SHP77 (cell line): ENCODE results near the gene MLPH.

ENCODE experiments used
- DNase-seq, 2 experiments: peaks; one replicate each; lab custom pipeline; 2025; lab: John Stamatoyannopoulos, UW

The MLPH gene

DNA sequence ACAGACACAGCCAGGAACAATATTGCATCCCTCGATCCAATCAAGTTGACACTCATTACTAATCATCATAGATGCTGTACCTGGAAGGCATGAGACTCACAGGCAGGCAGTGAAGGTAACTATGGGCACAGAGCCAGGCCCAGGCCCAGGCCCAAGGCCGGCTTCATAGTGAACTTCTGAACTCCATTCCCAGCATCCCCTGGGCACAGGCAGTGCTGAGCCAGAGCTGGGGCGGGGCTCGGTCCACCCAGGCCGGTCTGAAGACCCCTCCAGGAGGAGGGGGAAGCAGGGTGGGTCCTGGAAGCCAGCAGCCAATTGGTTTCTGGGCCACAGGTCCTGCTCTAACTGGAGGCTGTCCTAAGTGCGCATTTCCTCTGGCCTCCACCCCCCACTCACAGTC, 37.6 kb downstream of the MLPH start:
- DNase-seq = no peak

DNA sequence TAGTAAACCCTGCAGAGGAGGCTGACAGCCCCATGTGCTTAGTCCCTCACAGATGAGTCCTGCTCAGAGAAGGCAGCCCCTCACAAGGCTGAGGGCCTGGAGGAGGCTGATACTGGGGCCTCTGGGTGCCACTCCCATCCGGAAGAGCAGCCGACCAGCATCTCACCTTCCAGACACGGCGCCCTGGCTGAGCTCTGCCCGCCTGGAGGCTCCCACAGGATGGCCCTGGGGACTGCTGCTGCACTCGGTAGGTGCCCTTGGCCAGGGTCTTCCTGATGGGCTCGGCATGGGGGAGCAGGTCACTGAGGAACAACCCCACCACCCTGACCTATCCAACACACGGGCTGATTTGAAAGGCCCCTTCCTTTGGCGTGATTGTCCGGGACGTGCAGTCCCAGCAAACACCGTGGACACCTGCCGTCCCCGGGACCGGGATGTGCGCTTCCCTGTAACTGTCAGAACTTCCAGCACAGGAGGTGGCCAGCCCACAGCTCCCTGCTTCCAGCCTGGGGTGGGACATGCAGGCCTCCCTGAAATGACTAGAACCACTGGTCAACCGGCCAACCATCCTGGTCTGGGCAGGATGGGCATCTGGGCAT, 38.6 kb downstream of the MLPH start:
- DNase-seq = no peak

DNA sequence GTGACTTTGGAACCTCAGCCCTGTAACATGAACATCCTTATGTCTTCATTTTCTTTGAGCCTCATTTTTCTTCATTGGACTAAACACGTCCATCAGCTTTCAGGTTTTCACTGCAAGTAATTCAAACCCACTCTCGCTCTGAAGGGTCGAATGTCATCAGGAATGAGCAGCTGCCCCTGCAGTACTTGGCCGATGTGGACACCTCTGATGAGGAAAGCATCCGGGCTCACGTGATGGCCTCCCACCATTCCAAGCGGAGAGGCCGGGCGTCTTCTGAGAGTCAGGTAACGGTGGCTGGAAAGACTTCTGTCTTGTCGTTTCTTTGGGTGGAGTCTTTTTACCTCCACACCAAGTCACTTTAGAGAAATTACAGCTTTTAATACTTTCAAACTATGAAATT, 40.2 kb downstream of the MLPH start:
- DNase-seq = no peak

DNA sequence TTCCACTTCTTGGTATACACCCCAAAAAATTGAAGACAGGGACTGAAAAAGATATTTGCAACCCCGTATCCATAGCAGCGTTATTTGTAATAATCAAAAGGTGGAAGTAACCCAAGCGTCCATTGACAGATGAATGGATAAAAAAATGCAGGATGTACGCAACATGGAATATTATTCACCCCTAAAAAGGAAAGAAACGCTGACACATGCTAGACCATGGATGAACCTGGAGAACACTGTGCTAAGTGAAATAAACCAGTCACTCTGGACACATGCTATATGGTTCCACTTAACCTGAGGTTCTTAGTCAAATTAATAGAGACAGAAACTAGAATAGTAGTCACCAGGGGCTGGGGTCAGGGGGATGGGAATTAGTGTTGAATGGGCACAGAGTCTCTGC, 40.7 kb downstream of the MLPH start:
- DNase-seq = no peak

DNA sequence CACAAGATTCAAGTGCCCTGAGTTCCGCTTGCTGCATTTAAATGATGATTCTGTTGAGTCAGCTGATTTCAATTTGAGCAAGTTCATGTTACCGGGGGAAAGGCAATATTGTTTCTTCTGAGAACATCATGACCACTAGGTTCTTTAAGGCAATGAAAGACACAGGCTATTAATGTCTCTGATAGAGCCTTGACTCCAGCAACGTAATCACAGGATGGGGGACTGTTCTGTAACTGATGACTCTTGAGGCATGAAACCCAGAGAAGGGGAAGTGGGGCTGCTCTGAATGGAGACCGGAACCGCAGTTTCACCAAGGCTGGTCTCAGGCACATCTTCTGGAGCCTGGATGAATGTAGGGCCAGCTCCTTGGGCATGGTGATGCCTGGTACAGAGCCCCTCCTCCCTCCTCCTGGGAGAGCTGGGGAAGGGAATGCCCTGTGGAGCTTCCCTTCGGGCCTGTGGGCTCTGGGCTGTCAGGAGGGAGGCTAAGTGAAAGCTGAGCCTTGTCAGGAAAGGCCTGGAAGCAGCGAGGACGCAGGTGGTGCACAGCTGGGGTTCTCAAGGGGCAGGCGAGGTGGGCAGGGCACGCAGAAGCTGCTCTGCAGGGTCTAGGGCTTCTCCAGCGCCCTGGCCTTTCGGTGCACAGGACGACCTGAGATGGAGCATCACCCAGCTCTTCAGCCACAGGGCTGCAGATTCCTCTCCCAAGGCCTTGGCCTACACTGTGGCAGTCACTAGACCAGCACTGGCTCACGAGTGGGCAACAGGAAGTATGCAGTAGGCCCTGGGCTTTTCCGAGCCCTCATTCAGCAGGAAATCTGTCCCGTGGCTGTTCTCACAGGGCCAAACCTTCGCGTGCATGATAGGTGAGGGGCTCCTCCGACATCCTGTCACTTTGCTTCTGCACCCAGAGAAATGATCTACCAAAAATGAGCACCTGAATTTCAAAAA, 42.7 kb downstream of the MLPH start:
- no peak for DNase-seq

DNA sequence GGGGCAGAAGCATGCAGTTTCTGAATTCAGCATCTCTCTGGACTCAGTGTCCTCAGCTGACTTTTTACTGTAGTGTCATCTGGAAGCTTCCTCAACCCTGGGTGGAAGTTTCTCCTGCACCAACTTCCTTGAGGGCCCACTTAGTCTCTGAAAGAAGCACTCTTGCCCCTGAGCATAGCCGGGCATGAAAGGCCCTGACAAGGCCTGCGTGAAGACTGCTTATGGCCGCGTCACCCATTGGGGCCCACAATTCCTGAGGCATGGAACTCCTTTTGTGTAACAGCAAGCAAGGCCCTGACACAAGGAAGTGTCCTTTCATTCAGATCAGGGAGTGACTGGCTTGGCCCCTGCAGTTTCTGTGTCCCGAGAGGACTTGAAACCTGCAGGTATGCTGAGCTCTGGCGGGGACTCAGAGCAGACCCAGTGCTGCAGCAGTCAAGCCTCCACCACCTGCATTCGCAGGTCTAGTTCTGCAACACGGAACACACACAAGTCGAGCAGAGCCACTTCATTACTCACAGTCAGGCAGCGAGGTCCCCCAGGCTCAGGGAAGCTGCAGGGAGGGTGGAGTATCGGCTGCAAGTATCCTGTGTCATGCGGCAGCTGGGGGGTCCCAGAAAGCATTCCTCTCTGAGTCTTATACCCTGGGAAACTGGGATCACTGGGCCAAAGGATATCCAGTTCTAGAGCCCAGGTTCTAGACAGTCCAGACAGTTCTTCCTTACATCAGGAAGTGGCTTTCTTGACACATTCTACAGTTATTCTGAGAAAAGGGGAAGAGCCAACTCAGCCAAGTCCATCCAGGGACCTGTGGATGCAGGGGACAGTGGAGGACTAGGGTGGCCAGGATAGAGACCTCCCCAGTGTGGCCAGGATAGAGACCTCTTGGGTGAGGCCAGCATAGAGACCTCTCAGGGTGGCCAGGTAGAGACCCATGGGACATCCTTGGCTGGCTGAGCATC, 43.7 kb downstream of the MLPH start:
- DNase-seq = no peak

DNA sequence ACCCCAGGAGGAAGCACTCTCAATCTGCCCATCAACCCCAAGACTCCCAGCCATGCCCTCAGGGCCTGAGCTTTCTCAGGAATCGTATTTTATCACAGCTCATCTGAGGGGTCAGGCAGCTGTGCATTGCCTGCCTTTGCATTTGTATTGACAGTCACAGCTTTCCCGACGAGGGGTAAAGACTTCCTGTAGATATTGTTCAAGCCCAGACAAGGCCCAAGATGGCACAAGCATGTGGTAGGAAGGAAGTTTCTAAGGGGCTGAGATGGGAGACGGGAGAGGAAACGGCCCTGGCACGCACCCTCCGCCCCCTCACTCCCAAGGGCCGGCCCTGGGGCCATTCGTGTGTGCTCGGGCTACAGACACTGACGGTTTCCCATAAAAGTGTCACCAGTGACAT, 45.1 kb downstream of the MLPH start:
- no peak for DNase-seq

DNA sequence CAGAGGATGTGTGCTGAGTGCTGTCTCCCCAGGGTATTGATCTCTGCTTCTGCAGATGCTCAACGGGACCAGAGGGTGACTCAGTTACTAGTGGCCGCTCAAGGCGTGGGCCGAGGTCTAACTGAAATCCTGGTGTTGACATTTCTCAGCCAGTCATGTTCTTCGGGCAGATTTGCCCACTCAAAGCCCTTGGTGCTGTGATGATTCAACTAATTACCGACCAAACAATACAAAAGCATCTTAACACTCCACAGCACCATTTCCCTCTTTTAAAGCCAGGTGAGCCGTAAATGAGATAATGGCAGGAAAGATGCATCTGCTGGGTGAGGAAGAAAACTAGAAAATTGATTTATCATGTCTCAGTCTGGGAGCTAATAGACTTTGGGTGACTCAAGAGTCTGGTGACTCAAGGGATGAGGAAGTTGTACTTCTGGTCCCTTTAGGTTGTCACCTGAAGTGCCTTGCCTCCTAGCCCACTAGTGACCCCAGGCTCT, 46.7 kb downstream of the MLPH start:
- DNase-seq = no peak

DNA sequence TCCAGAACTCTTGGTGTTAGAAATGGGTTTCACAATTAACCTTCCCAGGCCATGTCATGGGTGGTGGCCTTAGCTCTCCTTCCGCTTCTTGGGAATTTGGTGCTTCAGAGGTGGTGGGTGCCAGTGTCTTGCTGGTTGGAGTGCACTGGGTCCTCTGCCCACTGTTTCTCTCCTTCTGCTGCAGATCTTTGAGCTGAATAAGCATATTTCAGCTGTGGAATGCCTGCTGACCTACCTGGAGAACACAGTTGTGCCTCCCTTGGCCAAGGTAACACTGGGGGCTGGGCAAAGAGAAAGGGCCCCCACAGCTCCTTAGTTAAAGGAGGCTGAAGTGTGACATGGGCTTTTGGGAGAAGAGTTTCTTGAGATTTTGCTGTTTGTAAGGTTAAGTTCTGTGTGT, 47.3 kb downstream of the MLPH start:
- DNase-seq = no peak

DNA sequence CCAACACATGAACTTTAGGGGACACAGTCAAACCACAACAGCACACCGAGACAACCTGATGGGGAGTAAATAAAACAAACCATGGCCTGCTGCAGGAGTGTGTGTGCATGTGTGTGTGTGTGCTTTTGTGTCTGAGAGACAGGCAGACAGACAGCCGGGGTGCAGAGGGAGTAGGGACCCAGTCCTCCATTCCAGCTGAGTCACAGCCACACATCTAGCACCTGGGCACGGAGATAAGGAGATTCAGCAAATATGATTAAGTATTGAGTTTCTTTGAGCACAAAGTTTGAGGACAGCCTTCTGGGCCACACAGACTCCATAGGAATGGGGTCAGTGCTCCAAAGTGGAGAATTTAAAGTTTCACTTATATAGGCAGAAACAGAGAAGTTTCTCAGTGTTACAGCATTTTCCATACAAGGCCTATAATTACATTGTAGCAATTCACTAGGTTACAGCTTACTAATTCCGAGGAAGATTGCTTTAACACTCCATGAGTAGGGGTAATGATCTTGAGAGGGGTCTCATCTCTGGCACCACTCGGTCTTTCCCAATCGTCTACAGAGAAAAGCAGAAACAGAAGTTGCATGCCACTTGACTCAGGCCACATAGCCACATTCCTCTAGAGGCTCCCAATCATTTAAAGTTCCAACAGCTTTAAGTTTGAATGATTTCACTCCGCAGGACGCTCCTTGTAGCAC, 48.5 kb downstream of the MLPH start:
- no peak for DNase-seq

DNA sequence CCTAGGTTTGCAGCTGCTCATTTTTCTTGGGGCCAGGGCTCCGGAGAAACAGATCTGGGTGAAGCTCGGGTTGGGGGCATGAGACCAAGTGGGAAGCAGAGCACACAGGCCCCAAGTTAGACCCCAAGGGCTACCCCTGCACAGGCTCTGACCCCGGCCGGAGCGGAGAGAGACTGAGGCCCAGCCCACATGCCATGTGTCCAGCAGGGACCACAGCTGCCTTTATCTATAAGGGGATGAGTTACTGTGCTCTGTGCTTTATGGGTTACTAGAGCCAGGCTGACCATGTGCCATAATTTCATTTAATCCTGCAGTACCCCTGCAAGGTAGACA, 49.0 kb downstream of the MLPH start:
- DNase-seq = no peak

DNA sequence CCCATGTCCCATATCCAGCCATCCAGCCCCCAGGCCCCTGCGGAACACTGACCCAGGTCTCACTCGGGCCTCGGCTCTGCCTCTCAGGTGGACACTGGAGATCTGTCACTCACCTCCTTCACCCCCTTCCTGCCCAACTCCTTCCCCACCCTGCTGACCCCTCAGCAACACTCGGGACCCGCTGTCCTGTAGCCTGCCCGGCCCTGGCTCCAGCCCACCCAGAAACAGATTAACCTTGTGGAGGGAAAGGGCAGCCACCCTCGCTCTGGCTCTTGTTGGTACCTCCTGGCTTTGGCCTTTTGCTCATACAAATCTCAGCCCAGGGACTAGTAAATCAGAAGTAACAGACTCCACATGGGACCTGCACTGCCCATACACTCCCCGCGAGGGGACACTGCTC, 49.6 kb downstream of the MLPH start:
- DNase-seq = no peak

DNA sequence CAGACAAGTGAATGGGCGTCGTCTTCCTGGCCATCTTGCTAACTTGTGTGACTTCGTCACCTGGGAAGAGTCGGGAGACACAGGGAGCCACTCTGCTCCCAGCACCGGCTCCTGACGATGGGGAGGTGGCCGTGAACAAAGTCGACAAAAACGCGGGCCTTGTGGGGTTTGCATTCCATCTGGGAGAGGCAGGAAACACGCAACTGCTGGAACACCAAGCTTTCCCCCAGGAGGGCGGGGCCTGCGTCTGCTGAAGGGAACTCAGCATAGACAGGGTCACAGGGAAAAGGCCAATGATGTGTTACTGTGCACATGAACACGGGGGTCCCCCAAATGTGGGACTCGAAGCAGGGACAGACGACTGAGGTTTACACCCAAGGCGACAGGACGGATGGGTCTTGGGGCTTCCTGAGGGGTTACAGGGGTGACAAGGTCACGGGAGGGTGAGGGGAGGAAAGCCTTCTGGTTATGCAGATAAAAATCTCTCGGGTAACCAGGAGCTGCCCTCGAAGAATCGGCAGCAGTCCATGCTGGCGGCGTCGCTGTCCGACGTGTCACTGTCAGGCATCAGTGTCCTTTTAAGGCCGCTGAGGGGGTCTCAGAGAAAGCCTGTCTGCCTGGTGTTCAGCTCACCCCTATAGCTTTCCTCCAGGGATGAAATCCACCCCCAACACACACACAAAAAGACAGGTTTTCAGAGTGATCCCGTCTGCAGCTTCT, 51.1 kb downstream of the MLPH start:
- DNase-seq = no peak

DNA sequence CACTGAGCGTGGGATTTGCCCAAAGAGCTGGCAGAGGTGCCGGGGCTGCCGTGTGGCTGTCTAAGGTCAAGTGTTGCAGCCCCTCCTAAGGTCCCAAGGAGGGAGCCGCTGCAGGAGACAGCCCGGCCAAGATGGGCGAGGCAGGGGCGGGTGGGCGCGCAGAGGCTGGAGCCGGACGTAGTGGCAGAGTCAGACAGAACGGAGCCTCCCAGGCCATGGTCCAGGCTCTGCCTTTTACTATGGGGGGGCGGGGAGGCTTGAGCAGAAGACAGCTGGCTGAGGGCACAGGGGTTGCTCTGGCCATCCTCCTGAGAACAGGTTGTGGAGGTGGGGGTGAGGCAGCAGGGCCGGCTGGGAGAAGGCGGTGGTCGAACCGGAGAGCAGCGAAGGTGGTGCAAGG, 51.9 kb downstream of the MLPH start:
- no peak for DNase-seq

DNA sequence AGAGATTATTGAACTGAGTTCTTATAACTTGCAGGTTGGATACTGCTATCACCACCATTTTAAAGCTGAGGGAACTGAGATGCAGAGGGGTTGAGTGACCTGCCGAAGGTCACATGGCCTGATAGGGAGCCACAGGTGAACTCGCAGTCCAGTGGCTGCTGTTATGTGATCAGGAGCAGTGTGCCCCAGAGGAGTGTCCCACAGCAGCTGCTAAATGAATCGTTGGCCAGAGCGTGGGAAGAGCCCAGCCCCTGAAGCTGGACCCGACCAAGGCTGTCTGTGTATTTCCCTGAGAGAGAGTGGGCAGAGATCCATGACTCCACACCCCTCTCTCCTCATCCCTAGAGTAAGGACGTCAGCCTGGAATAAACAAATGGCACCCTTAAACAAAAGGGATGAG, 52.6 kb downstream of the MLPH start:
- no peak for DNase-seq

DNA sequence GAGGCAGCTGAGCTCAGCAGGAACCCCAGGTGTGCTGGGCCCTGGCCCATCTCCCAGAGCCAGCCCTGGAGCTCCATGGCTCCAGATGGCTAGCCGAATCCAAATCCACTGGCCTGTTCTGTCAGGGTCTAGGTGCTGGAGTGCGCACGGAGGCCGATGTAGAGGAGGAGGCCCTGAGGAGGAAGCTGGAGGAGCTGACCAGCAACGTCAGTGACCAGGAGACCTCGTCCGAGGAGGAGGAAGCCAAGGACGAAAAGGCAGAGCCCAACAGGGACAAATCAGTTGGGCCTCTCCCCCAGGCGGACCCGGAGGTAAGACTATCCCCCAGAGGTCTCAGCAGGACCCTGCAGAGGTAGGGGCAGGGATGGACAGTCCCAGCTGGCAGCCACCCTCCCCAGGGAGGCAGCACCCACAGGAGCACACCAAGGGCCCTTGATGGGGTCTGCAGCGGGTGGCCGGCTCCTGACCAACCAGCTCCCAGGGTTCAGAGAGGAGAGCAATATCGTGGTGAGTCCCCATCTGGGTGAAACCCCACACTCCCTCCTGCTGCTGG, 53.2 kb downstream of the MLPH start:
- no peak for DNase-seq

DNA sequence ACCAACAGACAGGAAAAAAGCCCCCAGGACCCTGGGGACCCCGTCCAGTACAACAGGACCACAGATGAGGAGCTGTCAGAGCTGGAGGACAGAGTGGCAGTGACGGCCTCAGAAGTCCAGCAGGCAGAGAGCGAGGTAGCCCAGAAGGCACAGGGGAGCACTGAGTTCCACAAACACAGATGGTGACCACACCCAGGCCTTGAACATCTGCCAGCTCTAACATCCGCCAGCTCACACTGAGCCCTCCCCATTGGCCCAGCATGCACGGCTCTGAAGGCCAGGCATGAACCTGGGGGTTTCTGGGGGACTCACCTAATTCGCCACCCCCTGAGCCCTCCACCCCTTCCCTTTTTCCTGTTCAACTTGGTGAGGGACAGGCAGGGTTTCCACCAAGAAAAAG, 53.8 kb downstream of the MLPH start:
- peak; percentile 22 to 72 for DNase-seq

DNA sequence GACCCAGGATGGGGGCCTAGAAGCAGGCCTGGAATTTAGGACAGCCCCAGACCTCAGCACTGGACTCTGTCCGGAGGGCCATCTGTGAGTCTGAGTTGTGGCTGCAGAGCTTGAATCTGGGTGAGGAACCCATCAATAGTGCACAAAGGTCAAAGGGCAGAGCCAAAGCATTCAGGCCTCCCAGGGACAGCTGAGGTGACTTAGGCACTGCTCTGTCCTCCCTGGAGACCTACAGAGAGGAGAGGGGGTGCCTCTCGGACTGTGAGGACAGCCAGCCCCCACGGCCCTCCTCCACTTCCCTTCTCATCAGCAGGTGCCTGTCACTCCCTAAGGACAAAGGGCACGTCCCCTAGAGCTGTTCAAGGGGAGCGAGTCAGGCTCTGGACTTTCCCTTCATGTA, 54.2 kb downstream of the MLPH start:
- DNase-seq = no peak

DNA sequence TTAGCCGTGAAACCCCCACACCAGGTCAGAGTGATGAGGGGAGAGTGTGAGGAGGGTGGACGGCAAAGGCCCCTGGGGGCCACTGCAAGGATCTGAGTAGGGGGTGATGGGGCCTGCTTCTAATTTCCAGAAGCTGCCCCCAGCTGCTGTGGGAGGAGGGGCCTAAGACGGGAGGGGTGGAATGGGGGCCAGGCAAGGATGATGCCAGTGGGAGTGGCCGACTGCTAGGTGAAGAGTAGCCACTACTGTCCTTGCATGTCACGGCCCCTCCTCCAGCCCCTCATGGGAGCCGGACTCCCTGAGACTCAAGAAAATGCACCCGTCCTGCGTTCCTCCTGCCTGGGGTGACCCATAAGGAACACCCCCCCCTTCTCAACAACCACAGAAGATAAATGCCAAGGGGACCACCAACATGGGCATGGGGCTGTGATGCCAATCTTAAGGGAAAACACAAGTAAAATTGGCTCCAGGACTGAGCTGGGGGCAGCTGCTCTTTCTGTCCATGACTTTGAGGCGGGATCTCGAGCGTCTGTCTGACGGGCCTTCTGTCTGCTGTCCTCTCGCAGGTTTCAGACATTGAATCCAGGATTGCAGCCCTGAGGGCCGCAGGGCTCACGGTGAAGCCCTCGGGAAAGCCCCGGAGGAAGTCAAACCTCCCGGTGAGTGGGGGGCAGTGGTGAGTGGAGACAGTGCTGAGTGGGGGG, 55.1 kb downstream of the MLPH start:
- DNase-seq = no peak
